Measurements from ENCODE around the gene CUL5.
"Not testable (repeated sequence)": the region's sequence is repeated elsewhere in the genome, so short reads cannot be mapped to it uniquely, and the experiment has no call there.

The CUL5 gene

DNA sequence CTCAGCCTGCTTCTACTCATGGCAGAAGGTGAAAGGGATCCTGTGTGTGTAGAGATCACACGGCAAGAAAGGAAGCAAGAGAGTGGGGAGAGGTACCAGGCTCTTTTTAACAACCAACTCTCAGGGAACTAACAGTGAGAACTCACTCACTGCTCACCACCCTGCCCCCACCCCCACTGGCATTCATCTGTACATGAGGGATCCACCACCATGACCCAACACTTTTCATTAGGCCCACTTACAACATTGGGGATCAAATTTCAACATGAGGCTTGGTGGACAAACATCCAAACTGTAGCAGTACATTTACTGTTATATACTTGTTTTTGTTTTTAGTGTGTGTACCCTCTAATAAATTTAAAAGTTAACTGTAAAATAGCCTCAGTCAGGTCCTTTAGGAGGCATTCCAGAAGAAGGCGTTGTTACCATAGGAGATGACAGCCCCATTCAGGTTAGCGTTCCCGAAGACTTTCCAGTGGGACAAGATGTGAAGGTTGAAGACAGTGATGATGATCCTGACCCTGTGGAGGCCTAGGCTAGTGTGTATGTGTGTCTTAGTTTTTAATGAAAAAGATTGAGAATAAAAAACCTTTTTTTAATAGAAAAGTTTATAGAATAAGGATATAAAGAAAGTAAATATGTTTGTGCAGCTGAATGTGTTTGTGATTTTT, 11.3 kb downstream of the CUL5 start:
- in situ Hi-C loops (cut with HindIII; ENCODE audit: low sequenced_read_pairs), result no loop called here

DNA sequence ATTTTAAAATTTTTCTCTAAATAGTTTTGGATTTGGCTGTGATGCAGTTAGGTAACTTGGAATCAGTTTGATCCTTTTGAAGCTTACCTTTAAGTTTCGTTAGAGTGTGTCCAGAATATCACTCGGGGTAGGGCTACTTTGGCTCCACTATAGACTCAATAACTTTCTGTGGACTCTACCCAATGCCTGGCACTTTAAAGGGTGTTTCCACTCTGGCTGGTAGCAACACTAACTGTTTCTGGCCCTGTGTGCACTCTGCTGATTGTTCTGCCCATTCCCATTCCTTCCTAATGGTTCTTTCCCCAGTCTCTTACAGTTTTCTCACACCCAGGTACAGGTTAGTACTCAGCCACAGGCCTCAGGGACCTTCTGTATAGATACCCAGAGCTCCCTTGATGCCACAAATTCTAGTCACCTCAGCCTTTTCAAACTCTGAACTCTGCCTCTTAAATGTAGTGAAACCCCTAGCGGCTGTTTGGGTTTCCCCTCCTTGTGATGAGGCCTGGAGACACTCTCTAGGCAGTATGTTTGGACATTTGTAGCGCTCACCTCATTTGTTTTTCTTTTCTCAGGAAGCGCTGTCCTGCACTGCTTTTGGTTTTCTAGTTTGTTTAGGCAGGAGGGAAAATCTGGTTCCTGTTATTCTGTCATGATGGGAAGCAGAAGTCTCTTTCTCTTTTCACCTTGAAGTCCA, 16.8 kb downstream of the CUL5 start:
- in situ Hi-C loops (cut with HindIII; ENCODE audit: low sequenced_read_pairs), result no loop called here

DNA sequence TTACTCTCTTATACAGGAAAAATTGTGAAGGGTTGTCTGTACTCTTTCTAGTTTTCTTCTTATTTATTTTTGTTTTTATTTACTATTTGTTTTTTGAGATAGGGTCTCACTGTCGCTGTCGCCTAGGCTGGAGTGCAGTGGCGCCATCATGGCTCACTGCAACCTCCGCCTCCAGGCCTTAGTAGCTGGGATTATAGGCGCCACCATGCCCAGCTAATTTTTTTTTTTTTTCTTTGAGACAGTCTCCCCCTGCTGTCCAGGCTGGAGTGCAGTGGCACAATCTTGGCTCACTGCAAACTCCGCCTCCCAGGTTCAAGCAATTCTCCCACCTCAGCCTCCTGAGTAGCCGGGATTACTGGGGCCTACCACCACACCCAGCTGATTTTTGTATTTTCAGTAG, 18.4 kb downstream of the CUL5 start:
- in situ Hi-C loops (cut with HindIII; ENCODE audit: low sequenced_read_pairs), result no loop called here

DNA sequence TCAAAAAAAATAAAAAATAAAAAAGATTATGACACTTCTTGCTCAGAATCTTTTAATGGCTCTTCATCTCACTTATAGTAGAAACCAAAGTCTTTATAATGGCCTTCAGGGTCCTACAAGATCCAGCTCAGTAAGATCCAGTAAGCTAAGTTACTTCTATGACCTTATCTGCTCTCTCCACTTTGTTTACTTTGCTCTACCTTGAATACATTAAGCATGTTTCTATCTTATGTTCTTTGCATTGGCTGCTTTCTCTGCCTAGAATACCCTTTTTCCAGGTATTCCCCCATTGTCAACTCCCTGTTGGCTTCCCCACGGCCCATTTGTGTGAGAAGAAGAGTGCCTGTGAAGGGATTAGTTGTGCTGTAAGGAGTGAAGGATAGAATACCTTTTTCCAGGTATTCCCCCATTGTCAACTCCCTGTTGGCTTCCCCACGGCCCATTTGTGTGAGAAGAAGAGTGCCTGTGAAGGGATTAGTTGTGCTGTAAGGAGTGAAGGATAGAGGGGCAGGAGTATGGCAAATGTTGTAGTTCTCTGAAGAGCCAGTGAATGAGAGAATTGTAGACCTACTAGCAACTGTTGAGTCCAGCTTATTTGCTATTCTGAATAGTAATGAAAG, 20.2 kb downstream of the CUL5 start:
- in situ Hi-C loops (cut with HindIII; ENCODE audit: low sequenced_read_pairs), result not testable (repeated sequence)

DNA sequence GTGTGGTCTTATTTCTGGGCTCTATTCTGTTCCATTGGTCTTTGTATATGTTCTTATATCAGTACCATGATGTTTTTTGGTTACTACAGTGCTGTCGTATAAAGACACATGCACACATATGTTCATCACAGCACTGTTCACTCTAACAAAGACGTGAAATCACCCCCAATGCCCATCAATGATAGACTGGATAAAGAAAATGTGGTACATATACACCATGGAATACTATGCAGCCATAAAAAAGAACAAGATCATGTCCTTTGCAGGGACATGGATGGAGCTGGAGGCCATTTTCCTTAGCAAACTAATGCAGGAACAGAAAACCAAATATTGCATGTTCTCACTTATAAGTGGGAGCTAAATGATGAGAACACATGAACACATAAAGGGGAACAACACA, 22.9 kb downstream of the CUL5 start:
- in situ Hi-C loops (cut with HindIII; ENCODE audit: low sequenced_read_pairs), result not testable (repeated sequence)

DNA sequence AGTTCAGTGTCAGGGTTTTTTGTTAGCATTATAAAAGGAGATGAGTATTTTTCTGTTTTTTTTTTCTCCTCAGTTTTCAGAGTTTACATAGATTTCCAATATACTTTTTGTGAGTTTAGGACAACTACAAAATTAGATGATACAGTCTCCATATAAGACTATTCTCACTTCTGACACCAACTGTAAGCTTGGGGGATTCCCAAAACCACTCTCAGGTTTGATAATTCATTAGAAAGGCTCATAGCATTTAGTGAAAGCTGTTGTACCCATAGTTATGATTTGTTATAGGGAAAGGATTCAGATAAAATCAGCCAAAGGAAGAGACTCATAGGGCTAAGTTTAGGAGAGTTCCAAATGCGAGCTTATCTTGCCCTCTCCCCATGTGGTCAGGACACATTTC, 24.1 kb downstream of the CUL5 start:
- in situ Hi-C loops (cut with HindIII; ENCODE audit: low sequenced_read_pairs), result no loop called here

DNA sequence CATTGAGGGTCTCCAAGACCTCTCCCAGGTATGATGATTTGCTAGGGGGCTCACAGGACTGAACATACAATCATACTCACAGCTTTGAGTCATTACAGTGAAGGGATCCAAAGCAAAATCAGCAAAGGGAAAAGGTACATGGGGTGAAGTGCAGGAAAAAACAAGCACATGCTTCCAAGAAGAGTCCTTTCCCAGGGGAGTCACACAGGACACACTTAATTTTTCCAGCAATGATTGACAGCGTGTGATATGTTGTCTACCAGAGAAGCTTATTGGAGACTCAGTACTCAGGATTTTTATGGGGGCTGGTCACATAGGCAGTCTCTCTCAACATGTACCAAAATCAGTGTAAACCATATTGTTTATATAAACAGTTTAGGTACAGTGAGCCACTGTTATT, 25.3 kb downstream of the CUL5 start:
- in situ Hi-C loops (cut with HindIII; ENCODE audit: low sequenced_read_pairs), result no loop called here

DNA sequence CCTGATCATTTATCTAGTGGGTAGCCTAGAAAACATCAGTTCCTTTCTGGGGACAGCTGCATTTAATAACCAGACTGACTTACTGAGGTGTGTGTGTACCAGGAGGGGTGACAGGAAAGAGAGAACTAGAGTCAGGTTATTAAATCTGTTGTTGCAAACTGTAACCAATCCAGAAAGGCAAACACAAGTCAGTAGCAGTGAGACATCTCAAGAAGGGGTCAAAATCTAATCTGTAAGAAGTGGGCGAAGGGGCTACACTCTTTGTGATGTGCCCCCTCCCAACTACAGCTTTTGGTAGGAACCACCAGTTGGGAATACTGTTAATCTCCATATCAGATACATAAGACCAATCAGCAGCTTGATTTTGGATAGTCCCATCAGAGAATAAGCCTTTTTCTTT, 26.3 kb downstream of the CUL5 start:
- in situ Hi-C loops (cut with HindIII; ENCODE audit: low sequenced_read_pairs), result no loop called here

DNA sequence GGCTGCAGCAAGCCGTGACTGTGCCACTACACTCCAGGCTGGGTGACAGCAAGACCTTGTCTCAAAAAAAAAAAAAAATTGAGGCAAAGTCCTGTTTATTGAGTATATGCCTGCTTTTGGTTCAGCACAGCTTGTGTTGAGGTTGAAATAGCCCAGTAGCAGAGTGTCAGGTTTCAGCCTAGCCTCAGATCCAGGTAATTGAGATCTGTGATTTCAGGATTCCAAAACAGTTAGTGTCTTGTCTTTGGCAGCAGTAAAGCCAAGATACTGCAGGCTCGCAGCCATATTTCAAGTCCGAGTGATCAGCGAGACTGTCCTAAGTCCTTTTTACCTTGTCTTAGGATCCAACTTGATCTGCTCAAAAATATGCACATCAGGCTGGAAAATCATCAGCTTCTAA, 27.0 kb downstream of the CUL5 start:
- in situ Hi-C loops (cut with HindIII; ENCODE audit: low sequenced_read_pairs), result no loop called here

DNA sequence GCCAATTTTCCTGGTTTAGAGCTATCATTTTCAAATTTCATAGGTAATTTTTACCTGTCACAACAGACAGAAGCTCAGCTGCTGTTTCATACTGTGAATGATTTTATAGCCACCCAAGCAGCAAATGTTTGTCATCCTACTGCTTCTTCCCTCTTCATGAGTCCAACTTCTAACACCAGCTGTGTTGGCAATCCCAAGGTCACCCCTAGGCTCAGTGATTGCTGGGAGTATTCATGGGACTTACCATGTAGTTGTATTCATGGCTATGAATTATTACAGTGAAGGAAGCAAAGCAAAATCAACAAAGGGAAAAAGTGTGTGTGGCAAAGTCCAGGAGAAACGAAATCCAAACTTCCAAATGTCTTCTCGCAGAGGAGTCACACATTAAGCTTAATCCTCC, 28.5 kb downstream of the CUL5 start:
- in situ Hi-C loops (cut with HindIII; ENCODE audit: low sequenced_read_pairs), result no loop called here

DNA sequence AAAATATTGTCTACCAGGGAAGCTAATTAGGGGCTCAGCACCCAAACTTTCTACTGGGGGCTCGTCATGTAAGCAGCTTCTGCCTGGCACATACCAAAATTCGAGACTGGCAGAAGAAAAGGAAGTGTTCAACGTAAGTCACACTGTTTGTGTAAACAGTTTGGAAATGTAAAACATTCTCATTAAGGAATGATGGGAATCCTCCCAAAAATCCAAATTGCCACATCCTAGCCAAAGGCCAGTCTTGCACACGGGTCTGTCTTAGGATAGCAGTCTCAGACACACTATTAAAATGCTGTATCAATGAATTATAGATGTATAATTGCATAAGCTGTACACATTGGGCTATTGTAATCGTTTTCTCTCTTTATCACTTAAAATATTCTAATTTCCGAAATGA, 28.9 kb downstream of the CUL5 start:
- in situ Hi-C loops (cut with HindIII; ENCODE audit: low sequenced_read_pairs), result no loop called here

DNA sequence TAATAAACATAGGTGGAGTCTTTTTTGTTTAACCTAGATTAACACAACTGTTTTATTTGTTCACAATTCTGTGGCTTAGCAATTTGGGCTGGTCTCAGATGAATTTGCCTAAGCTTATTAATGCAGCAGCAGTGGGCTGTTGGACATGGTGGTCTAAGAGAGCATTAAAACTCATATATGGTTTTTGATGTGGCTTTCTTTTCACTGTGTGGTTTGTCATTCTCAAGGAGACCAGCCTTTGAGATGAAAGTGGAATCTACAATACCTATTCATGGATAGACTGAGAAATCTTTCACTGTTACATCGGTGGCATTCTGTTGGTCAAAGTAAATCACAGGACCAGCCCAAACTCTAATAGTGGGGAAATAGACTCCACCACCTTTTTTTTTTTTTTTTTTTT, 39.6 kb downstream of the CUL5 start:
- in situ Hi-C loops (cut with HindIII; ENCODE audit: low sequenced_read_pairs), result no loop called here

DNA sequence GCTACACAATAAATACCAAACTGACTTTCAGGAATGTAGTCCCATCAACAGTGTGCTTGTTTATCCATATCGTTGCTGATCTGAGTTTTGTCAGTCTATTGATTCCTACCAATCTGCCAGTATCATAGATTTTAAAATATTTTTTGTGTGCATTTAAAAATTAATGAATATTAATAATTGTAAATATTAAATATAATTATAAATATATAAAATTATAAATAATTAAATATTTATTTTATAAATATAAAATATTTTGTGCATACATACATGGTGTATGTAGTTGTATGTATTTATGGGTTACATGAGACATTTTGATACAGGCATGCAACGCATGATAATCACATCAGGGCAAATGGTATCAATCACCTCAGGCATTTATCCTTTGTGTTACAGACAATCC, 53.6 kb downstream of the CUL5 start:
- in situ Hi-C loops (cut with HindIII; ENCODE audit: low sequenced_read_pairs), result no loop called here

DNA sequence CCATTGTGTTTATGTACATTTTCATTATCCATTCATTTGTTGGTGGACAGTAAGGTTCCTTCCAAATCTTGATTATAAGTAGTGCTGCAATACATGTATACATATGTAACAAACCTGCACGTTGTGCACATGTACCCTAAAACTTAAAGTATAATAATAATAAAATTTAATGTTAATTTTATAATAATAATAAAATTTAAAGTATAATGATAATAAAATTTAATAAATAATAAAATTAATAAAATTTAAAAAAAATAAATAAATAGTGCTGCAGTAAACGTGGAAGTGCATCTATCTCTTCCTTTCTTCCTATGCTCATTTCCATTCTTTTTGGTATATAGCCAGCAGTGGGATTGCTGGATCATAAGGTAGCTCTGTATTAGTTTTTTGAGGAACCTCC, 54.7 kb downstream of the CUL5 start:
- in situ Hi-C loops (cut with HindIII; ENCODE audit: low sequenced_read_pairs), result no loop called here

DNA sequence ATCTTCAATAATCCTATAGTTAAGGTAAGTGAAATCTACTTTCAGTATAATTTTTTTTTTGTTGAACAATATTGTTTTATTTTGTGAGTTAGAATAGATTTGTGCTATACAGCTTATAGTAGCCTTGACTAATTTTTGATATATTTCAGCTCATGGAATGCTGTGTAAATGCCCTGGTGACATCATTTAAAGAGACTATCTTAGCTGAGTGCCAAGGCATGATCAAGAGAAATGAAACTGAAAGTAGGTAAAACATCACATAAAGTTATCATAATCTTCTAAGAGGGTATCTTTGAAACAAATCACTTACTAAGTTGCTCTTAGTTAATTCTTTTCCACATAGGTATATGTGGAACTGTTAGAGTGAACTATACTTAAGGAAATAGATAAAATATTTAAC, 61.2 kb downstream of the CUL5 start:
- in situ Hi-C loops (cut with HindIII; ENCODE audit: low sequenced_read_pairs), result no loop called here

DNA sequence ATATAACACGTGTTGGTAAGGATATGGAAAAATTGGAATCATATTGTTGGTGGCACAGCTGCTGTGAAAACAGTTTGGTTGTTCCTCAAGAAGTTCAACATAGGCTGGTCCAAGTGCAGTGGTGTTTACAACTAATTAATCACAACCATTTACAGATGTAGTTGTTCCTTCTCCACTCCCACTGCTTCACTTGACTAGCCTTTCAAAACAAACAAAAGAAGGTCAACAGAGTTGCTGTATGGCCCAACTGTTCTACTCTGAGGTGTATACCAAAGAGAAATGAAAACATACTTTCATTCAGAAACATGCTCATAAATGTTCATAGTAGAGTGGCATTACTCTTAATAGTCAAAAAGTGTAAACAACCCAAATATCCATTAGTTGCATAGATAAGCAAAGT, 76.1 kb downstream of the CUL5 start:
- in situ Hi-C loops (cut with HindIII; ENCODE audit: low sequenced_read_pairs), result no loop called here

DNA sequence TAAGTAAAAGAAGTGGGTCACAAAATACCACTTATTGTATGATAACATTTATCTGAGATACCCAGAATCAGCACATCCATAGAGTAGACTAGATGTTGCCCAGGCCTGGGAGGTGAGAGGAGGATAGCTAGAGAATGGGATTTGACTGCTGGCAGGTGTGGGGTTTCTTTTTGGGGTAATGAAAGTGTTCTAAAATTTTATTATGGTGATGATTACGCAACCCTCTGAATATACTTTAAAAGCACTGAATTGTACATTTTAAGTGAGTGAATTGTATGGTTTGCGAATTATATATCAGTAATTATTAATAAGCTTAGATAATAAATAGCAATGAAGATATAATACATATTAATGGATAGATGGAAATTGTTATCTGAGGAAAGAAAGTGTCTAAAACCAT, 77.0 kb downstream of the CUL5 start:
- in situ Hi-C loops (cut with HindIII; ENCODE audit: low sequenced_read_pairs), result no loop called here

DNA sequence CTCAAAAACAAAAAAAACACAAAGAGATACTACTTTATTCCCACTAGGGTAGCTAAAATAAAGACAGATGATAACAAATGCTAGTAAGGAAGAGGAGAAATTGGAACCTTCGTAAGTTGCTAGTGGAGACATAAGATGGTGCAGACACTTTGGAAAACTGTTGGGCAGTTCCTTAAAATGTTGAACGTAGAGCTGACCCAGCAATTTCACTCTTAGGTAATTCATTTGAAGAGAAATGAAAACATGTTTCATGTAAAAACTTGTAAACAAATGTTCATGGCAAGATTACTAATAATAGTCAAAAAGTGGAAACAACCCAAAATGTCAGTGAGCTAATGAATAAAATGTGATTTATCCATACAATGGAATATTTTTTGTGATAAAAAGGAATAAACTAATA, 83.4 kb downstream of the CUL5 start:
- in situ Hi-C loops (cut with HindIII; ENCODE audit: low sequenced_read_pairs), result no loop called here

DNA sequence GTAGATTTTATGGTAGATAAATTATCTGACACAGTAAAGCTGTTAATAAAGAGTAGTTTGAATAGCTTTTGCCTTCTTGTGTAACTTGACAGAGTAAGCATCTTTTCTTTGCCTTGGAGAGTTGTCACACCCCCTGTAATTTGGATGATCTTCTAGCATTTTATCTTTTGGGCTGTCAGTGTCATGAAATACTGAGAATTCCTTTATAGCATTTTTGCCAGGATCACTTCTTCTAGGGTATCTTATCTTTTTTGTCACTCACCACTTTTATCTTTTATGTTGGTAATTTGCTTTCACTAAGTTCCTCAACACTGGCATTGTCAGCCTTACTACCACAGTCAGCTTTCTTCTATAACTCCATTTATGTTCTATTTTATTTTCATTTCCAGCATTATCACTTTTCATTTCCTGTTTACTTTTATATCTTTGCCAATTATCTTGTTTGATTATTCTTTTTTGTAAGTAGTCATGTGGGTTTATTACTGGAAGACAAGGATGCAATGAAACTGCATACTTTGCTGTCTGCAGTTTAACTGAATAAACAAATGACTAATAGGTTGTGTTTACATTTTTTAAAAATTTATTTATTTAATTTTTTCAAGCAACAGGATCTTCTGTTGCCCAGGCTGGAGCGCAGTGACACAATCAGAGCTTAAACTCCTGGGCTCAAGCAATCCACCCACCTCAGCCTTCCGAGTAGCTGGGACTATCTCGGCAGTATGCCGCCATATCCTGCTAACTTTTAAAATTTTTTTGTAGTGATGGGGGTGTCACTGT, 84.6 kb downstream of the CUL5 start:
- in situ Hi-C loops (cut with HindIII; ENCODE audit: low sequenced_read_pairs), result no loop called here

DNA sequence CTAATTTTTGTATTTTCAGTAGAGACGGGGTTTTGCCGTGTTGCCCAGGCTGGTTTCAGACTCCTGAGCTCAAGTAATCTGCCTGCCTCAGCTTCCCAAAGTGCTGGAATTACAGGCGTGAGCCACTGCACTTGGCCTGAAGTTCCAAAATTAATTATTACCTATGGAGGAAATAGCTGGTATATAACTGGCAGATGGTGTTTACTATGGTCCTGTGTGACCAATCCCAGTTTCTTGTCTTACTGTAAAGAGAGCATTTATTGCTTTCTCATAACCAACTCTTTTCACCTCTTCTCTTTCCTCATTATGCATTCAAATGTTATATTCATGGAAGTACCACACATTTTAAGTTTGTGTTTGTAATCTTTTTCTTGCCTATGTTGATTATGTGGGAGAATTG, 88.5 kb downstream of the CUL5 start:
- in situ Hi-C loops (cut with HindIII; ENCODE audit: low sequenced_read_pairs), result no loop called here

DNA sequence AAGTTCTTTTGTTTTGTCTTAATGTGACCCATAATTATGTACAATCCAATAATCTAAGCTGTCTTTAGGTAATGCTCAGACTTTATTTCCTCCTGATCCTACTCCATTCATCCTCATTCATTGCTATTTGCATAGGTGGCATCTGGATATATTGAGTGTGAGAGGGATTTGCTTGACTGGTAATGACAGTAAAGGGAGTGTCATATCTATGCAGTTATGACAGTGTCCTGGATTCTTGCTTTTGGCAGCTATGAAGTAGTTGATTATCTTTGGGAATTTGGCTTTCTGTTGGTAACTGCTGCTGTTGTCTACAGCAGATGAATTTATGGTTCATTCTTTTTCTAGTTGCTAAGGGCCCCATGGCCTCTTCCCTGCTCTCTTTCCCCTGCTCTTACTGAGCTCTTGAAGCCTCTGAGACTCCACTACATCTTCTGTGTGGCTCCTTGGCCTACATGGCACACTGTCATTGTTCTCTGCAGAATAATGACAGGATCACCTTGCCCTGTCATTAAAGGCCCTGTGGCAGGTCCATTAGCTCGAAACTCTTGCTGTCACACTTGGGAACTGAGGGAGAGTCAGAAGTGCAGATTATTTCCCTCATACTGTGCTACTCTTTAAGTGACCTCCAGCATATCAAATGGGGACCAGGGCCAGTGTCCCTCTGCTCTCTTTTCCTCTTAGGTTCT, 92.5 kb downstream of the CUL5 start:
- in situ Hi-C loops (cut with HindIII; ENCODE audit: low sequenced_read_pairs), result no loop called here
